GM13976 (cell line): ENCODE data around the gene RAPGEF2.

ENCODE experiments used
- DNase-seq: peaks from one replicate; pipeline ENCODE4 v3.0.0; 2012; ENCODE audit warnings: low spot score
- CTCF ChIP-seq: IDR thresholded peaks from 2 replicates; pipeline ENCODE4 v1.5.1; 2012; ENCODE audit warnings: borderline replicate concordance, mild to moderate bottlenecking; ENCODE audit not compliant: insufficient read depth; ENCODE audit errors: extremely low read depth, missing control alignments, control extremely low read depth
- in situ Hi-C: fragments of 300-500 bp; cut with MboI; formaldehyde crosslinking; loops from one replicate; pipeline ENCODE4 v1.12.0; 2022; ENCODE audit warnings: low sequenced_read_pairs, mixed read lengths, inconsistent platforms; ENCODE audit not compliant: unreplicated experiment

Gene RAPGEF2

DNA sequence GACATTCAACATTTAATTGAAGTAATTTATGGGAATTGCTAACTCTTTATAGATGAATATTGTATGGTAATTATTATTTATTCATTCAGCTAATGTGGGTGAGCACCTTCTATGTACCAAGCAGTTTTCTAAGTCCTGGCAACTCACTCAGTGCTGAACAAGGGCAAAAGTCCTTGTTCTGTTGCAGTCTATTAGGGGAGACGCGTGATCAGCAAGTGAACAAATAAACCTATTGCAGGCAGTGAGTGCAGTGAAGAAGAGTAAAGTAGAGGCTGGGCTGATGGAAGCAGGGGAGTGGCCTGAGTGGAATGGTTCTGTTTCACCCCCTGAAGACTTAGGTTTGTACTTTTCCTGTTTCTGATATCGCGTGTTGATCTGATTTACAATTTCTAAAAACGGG is 214.3 kb downstream of the RAPGEF2 start:
- no peak for DNase-seq
- no peak for TF ChIP-seq CTCF
- in situ Hi-C loops, result no loop called here

DNA sequence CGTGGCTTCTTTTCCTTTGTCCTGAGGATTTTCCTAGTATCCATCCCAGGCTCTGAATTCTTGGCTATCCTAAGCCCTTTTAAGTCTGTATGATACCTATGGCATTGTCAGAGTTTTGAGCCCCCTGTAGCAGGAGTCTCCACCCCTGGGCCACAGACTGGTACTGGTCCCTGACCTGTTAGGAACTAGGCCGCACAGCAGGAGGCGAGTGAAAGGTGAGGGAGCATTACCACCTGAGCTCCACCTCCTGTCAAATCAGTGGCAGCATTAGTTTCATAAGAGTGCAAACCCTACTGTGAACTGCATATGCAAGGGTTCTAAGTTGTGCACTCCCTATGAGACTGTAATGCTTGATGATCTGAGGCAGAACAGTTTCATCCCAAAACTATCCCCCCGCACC is 216.1 kb downstream of the RAPGEF2 start:
- TF ChIP-seq CTCF, result no peak
- DNase-seq, result no peak
- in situ Hi-C loops, result no loop called here

- in situ Hi-C loops, result no loop called here
- TF ChIP-seq CTCF, result no peak
- DNase-seq, result no peak
Measured at GRCh38 chr4:159326480-159326879, 223.6 kb downstream of the RAPGEF2 start.

GRCh38 chr4:159328766-159329165 is 225.9 kb downstream of the RAPGEF2 start:
- in situ Hi-C loops, result no loop called here
- no peak for TF ChIP-seq CTCF
- no peak for DNase-seq

DNA sequence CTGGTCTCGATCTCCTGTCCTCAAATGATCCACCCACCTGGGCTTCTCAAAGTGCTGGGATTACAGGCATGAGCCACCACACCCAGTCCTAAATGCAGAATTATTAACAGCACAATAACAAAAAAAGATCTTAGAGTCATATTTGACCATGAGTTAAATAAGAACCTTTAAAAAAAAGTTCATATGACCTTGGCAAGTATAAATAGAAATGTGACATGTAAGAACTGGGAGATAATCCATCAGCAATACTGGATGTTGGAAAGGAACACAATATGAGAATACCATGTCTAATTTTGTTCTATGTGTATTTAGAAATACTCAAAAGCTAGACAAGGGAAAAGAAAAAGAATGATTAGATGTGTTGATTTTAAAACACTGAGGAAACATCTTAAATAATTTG is 231.6 kb downstream of the RAPGEF2 start:
- no peak for TF ChIP-seq CTCF
- DNase-seq, result no peak
- in situ Hi-C loops, result no loop called here

DNA sequence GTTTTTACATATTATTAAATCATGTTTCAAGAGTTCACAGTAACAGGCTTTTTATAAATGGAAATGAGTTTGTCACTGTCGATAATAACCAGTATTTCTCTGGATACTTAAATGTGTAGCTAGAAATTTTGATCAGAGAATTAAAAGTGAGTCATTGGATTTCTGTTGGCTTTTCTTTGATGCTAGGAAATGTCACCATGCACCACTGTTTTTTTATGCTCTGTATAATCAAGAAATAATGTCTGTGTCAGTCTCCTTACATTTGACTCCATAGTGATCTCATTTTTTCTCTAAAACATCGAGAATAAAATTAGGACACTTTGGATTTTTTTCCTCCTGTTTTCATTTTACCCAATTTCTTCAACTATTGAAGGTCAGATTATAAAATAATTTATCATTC is 234.2 kb downstream of the RAPGEF2 start:
- in situ Hi-C loops, result no loop called here
- no peak for DNase-seq
- no peak for TF ChIP-seq CTCF

- in situ Hi-C loops, result no loop called here
- TF ChIP-seq CTCF, result no peak
- DNase-seq, result no peak
Measured at GRCh38 chr4:159341522-159341921, 238.6 kb downstream of the RAPGEF2 start.
